Naive thymus-derived CD4-positive, alpha-beta T cell (primary cell): ENCODE data around the gene F5. TPM values are rescaled to one million over a fixed set of nuclear protein-coding genes. Genes with fewer than 3 reads are reported as not detected.

ENCODE experiments used
- ATAC-seq: fragments of 150-1000 bp; cut with Tn5 transposase; 2 replicates; pipeline ENCODE4 v1.10.0; 2021; ENCODE audit warnings: mild to moderate bottlenecking, moderate library complexity
- CTCF ChIA-PET: fragments of 350-600 bp; sonication (Branson Sonifier 250); formaldehyde crosslinking; loops from one replicate; lab custom pipeline; 2021; ENCODE audit warnings: antibody characterized with exemption; lab: Charles Lee
- POLR2A ChIA-PET: fragments of 350-600 bp; sonication (Branson Sonifier 250); formaldehyde crosslinking; loops from one replicate; lab custom pipeline; 2021; ENCODE audit warnings: antibody characterized with exemption, inconsistent platforms; lab: Charles Lee
- DNase-seq, 9 donors: peaks; one replicate each; pipeline versions ENCODE4 v3.0.0 to v3.0.0-alpha.2; 2020 to 2022; ENCODE audit warnings: mixed read lengths in 1 of 9
- H3K27ac ChIP-seq: one replicate; pipeline ENCODE4 v1.7.0; 2013; ENCODE audit warnings: mild to moderate bottlenecking, low read depth, low read length, moderate library complexity
- H3K27me3 ChIP-seq, 2 donors: one replicate each; pipeline ENCODE4 v1.7.0; 2013; ENCODE audit warnings: low read length in 2 of 2, mild to moderate bottlenecking in 2 of 2, moderate library complexity in 2 of 2; ENCODE audit not compliant: control insufficient read depth in 2 of 2, insufficient read depth in 2 of 2
- H3K36me3 ChIP-seq, 3 experiments: 1 replicate in 2 of 3; 2 replicates in 1 of 3; pipeline ENCODE4 v1.7.0; 2013; ENCODE audit warnings: low read length in 3 of 3, mild to moderate bottlenecking in 3 of 3, moderate library complexity in 1 of 3; ENCODE audit not compliant: insufficient read depth in 3 of 3, control insufficient read depth in 2 of 3
- H3K4me1 ChIP-seq, 2 donors: one replicate each; pipeline ENCODE4 v1.7.0; 2013; ENCODE audit warnings: low read length in 2 of 2, mild to moderate bottlenecking in 2 of 2, moderate library complexity in 1 of 2; ENCODE audit not compliant: control insufficient read depth in 2 of 2, insufficient read depth in 2 of 2
- H3K4me3 ChIP-seq: 2 replicates; pipeline ENCODE4 v1.7.0; 2013; ENCODE audit warnings: mild to moderate bottlenecking, low read length
- H3K9me3 ChIP-seq, 3 experiments: 1 replicate in 2 of 3; 2 replicates in 1 of 3; pipeline ENCODE4 v1.7.0; 2013; ENCODE audit warnings: low read length in 3 of 3; ENCODE audit not compliant: control insufficient read depth in 2 of 3
- H3K27ac Mint-ChIP-seq, 9 donors: one replicate each; pipeline ENCODE4 v1.8.0; 2020 to 2022; ENCODE audit warnings: mixed read lengths in 9 of 9, mild to moderate bottlenecking in 8 of 9, moderate library complexity in 5 of 9, inconsistent platforms in 2 of 9
- H3K27me3 Mint-ChIP-seq, 5 donors: one replicate each; pipeline ENCODE4 v1.8.0; 2021 to 2022; ENCODE audit warnings: mixed read lengths in 5 of 5, mild to moderate bottlenecking in 1 of 5
- H3K36me3 Mint-ChIP-seq, 5 donors: one replicate each; pipeline ENCODE4 v1.8.0; 2020 to 2022; ENCODE audit warnings: mixed read lengths in 5 of 5, mild to moderate bottlenecking in 3 of 5, inconsistent platforms in 1 of 5
- H3K4me1 Mint-ChIP-seq, 7 donors: one replicate each; pipeline ENCODE4 v1.8.0; 2020 to 2022; ENCODE audit warnings: mixed read lengths in 7 of 7, mild to moderate bottlenecking in 3 of 7, inconsistent platforms in 1 of 7
- H3K4me3 Mint-ChIP-seq, 10 donors: one replicate each; pipeline ENCODE4 v1.8.0; 2020 to 2022; ENCODE audit warnings: mild to moderate bottlenecking in 10 of 10, mixed read lengths in 10 of 10, moderate library complexity in 6 of 10, inconsistent platforms in 2 of 10
- H3K9me3 Mint-ChIP-seq, 11 donors: one replicate each; pipeline ENCODE4 v1.8.0; 2020 to 2022; ENCODE audit warnings: mixed read lengths in 11 of 11, mild to moderate bottlenecking in 4 of 11, inconsistent platforms in 1 of 11, moderate library complexity in 1 of 11
- intact Hi-C, 2 donors: fragments of 100-400 bp; cut with micrococcal nuclease; formaldehyde crosslinking; loops; one replicate each; pipeline ENCODE4 v1.15.1; 2023
- polyA plus RNA-seq, 2 donors: library from polyadenylated mRNA; unstranded; fragments of 300-500 nt; fragmentation: Illumina TruSeq; gene quantifications; one replicate each; pipeline ENCODE4 v1.2.3, GENCODE V29; 2021
- total RNA-seq, 6 experiments: library from RNA in 5 of 6; stranded (reverse) in 5 of 6; gene quantifications; 1 replicate in 5 of 6; 2 replicates in 1 of 6; pipeline ENCODE4 v1.2.3 and lab custom pipeline; 2021 to 2026

The F5 gene
- total and polyA plus RNA-seq, 7 experiments from 2014 or later, result 1.2 to 14.6 (median 3.8) TPM

- CTCF ChIA-PET, result no interaction called here
- no peak for DNase-seq
These were observed 62.4 kb downstream of the F5 start for GRCh38 chr1:169523904-169524303.

GRCh38 chr1:169521226-169521625 lies 65.1 kb downstream of the F5 start:
- H3K9me3 ChIP-seq, result no peaks in the 10 kb centered on the region

More at GRCh38 chr1:169523904-169524303, 62.4 kb downstream of the F5 start:
- H3K4me3 ChIP-seq, result no peak overlapping the region
- Mint-ChIP-seq H3K9me3 (no peaks in the 10 kb centered on the region), H3K36me3 (peaks cover 0 to 14% (median 4%) of the 10 kb centered on the region in 5 donors), H3K4me3 (no peak overlapping the region), H3K27me3 (no peaks in the 10 kb centered on the region), H3K4me1 (peaks cover 0 to 9% (median 6%) of the 10 kb centered on the region in 7 donors), H3K27ac (no peak overlapping the region)
- ATAC-seq, result no peak
- intact Hi-C loops, result no loop called here
- H3K9me3 ChIP-seq, result no peaks in the 10 kb centered on the region
- no peaks in the 10 kb centered on the region for H3K4me1 ChIP-seq
- no peaks in the 10 kb centered on the region for H3K36me3 ChIP-seq
- POLR2A ChIA-PET, result no interaction called here
- H3K27me3 ChIP-seq, result no peaks in the 10 kb centered on the region
- H3K27ac ChIP-seq, result no peak overlapping the region

GRCh38 chr1:169517558-169518186 lies 68.6 kb downstream of the F5 start:
- no peaks in the 10 kb centered on the region for H3K9me3 Mint-ChIP-seq
- no peak overlapping the region for H3K27ac ChIP-seq
- H3K4me3 Mint-ChIP-seq, result no peak overlapping the region
- no peak overlapping the region for H3K27ac Mint-ChIP-seq
- H3K36me3 Mint-ChIP-seq, result peaks cover 0 to 21% (median 6%) of the 10 kb centered on the region in 5 donors
- DNase-seq (no peak), ATAC-seq (no peak)
- no peaks in the 10 kb centered on the region for H3K36me3 ChIP-seq
- no peaks in the 10 kb centered on the region for H3K4me1 ChIP-seq
- no peaks in the 10 kb centered on the region for H3K4me1 Mint-ChIP-seq
- no peaks in the 10 kb centered on the region for H3K9me3 ChIP-seq
- no peaks in the 10 kb centered on the region for H3K27me3 Mint-ChIP-seq
- intact Hi-C loops, result no loop called here
- CTCF ChIA-PET, result no interaction called here
- H3K4me3 ChIP-seq, result no peak overlapping the region
- no peaks in the 10 kb centered on the region for H3K27me3 ChIP-seq
- POLR2A ChIA-PET, result interaction anchor here (0.7 to 1.1 kb wide), 2 partner anchors 10 to 149 kb away, joined by 3 to 5 read pairs; partner anchors contain the start of gene BLZF1

More at GRCh38 chr1:169521226-169521625, 65.1 kb downstream of the F5 start:
- Mint-ChIP-seq H3K27me3 (no peaks in the 10 kb centered on the region), H3K4me1 (no peaks in the 10 kb centered on the region), H3K36me3 (peaks cover 0 to 18% (median 6%) of the 10 kb centered on the region in 5 donors), H3K4me3 (no peak overlapping the region), H3K9me3 (no peaks in the 10 kb centered on the region), H3K27ac (no peak overlapping the region)
- Histone ChIP-seq H3K4me1 (no peaks in the 10 kb centered on the region), H3K27me3 (no peaks in the 10 kb centered on the region), H3K36me3 (no peaks in the 10 kb centered on the region), H3K27ac (no peak overlapping the region), H3K4me3 (no peak overlapping the region)
- ATAC-seq (no peak), DNase-seq (no peak)
- CTCF ChIA-PET, result interaction anchor here (0.6 kb wide), 1 partner anchor 28 kb away, joined by 4 read pairs; no protein-coding TSS in a partner anchor
- POLR2A ChIA-PET, result no interaction called here
- intact Hi-C loops, result no loop called here

GRCh38 chr1:169515641-169516040 lies 70.6 kb downstream of the F5 start:
- Histone ChIP-seq H3K4me1 (no peaks in the 10 kb centered on the region), H3K4me3 (no peak overlapping the region), H3K27ac (no peak overlapping the region), H3K27me3 (no peaks in the 10 kb centered on the region), H3K9me3 (no peaks in the 10 kb centered on the region), H3K36me3 (no peaks in the 10 kb centered on the region)
- Mint-ChIP-seq H3K27me3 (no peaks in the 10 kb centered on the region), H3K4me3 (no peak overlapping the region), H3K36me3 (peaks cover 0 to 22% (median 6%) of the 10 kb centered on the region in 5 donors), H3K27ac (no peak overlapping the region), H3K4me1 (no peaks in the 10 kb centered on the region), H3K9me3 (no peaks in the 10 kb centered on the region)
- ChIA-PET POLR2A (no interaction called here), CTCF (no interaction called here)
- DNase-seq, result no peak
- intact Hi-C loops, result no loop called here
- no peak for ATAC-seq

GRCh38 chr1:169514566-169515270 lies 71.6 kb downstream of the F5 start:
- Histone ChIP-seq H3K36me3 (no peaks in the 10 kb centered on the region), H3K9me3 (no peaks in the 10 kb centered on the region), H3K27ac (no peak overlapping the region), H3K27me3 (no peaks in the 10 kb centered on the region), H3K4me1 (no peaks in the 10 kb centered on the region), H3K4me3 (no peak overlapping the region)
- DNase-seq (no peak), ATAC-seq (no peak)
- POLR2A ChIA-PET, result no interaction called here
- CTCF ChIA-PET, result no interaction called here
- peaks cover 0 to 24% (median 6%) of the 10 kb centered on the region in 5 donors for H3K36me3 Mint-ChIP-seq
- no peaks in the 10 kb centered on the region for H3K9me3 Mint-ChIP-seq
- H3K4me1 Mint-ChIP-seq, result peaks cover 0 to 5% (median 0%) of the 10 kb centered on the region in 7 donors
- intact Hi-C loops, result no loop called here
- no peaks in the 10 kb centered on the region for H3K27me3 Mint-ChIP-seq
- no peak overlapping the region for H3K4me3 Mint-ChIP-seq
- H3K27ac Mint-ChIP-seq, result no peak overlapping the region

GRCh38 chr1:169513208-169513607 lies 73.1 kb downstream of the F5 start:
- Mint-ChIP-seq H3K36me3 (peaks cover 0 to 21% (median 4%) of the 10 kb centered on the region in 5 donors), H3K4me1 (peaks cover 0 to 18% (median 12%) of the 10 kb centered on the region in 7 donors), H3K9me3 (no peaks in the 10 kb centered on the region), H3K27ac (no peak overlapping the region), H3K27me3 (no peaks in the 10 kb centered on the region), H3K4me3 (no peak overlapping the region)
- Histone ChIP-seq H3K27me3 (no peaks in the 10 kb centered on the region), H3K4me1 (peaks cover 0 to 8% of the 10 kb centered on the region in 2 donors), H3K9me3 (no peaks in the 10 kb centered on the region), H3K36me3 (no peaks in the 10 kb centered on the region), H3K4me3 (no peak overlapping the region), H3K27ac (no peak overlapping the region)
- no peak for ATAC-seq
- no peak for DNase-seq
- ChIA-PET POLR2A (no interaction called here), CTCF (no interaction called here)
- intact Hi-C loops, result no loop called here
